Gastrocnemius medialis (tissue), 4 donors: ENCODE measurements around the gene MYBPH. TPM values are rescaled to one million over a fixed set of nuclear protein-coding genes. Genes with fewer than 3 reads are reported as not detected.
A peak's percentile ranks its signal among the peaks of the same experiment; 100 is the strongest.

Source experiments
- ATAC-seq, 2 donors: fragments of 150-250 bp; one replicate each; pipeline ENCODE4 v1.9.1; 2016
- DNase-seq, 2 donors: peaks; one replicate each; pipeline ENCODE4 v3.0.0-alpha.2; 2019
- H3K27ac ChIP-seq, 4 donors: fragments of 200-600 bp; sonication (generic); 1 replicate in 1 of 4; 2 replicates in 3 of 4; pipeline ENCODE4 v1.5.1; 2016 to 2018; ENCODE audit warnings: mild to moderate bottlenecking in 2 of 4, moderate library complexity in 1 of 4
- H3K27me3 ChIP-seq, 3 donors: fragments of 200-600 bp; sonication (generic) in 2 of 3; 1 replicate in 1 of 3; 2 replicates in 2 of 3; pipeline versions ENCODE4 v1.5.1 to v1.6.0; 2016 to 2019; ENCODE audit warnings: mild to moderate bottlenecking in 1 of 3, moderate library complexity in 1 of 3
- H3K36me3 ChIP-seq, 2 donors: fragments of 200-600 bp; sonication (generic) in 1 of 2; one replicate each; pipeline ENCODE4 v1.5.1; 2017 to 2018
- H3K4me1 ChIP-seq, 2 donors: fragments of 200-600 bp; sonication (generic) in 1 of 2; one replicate each; pipeline ENCODE4 v1.5.1; 2016 to 2017; ENCODE audit warnings: mild to moderate bottlenecking in 2 of 2
- H3K4me3 ChIP-seq, 4 donors: fragments of 200-600 bp; sonication (generic) in 3 of 4; 1 replicate in 1 of 4; 2 replicates in 3 of 4; pipeline ENCODE4 v1.5.1; 2016 to 2019; ENCODE audit warnings: mild to moderate bottlenecking in 2 of 4
- H3K9me3 ChIP-seq, 3 donors: fragments of 200-600 bp; sonication (generic) in 2 of 3; 1 replicate in 1 of 3; 2 replicates in 2 of 3; pipeline ENCODE4 v1.5.1; 2016 to 2019
- CTCF ChIP-seq, 5 experiments: fragments of 450-650 bp in 3 of 5; fragments of 200-600 bp in 2 of 5; sonication (generic) in 2 of 5; IDR thresholded peaks in 4 of 5; conservative IDR thresholded peaks in 1 of 5; 1 replicate in 4 of 5; 2 replicates in 1 of 5; pipeline ENCODE4 v1.5.1; 2016 to 2019; ENCODE audit warnings: antibody characterized with exemption in 5 of 5, mild to moderate bottlenecking in 3 of 5, moderate library complexity in 3 of 5
- POLR2A ChIP-seq, 2 donors: fragments of 450-650 bp; IDR thresholded peaks; one replicate each; pipeline ENCODE4 v1.6.1; 2017; ENCODE audit warnings: antibody characterized with exemption in 2 of 2, mild to moderate bottlenecking in 2 of 2, moderate library complexity in 2 of 2
- in situ Hi-C, 4 donors: fragments of 200-750 bp; cut with MboI; loops; one replicate each; pipeline versions ENCODE4 v1.15.0 to v1.8.0; 2017; ENCODE audit warnings: low sequenced_read_pairs in 4 of 4
- intact Hi-C: fragments of 100-400 bp; cut with DNase I; formaldehyde crosslinking; loops from one replicate; pipeline ENCODE4 v1.15.1; 2023; ENCODE audit warnings: low total_unique reads
- total RNA-seq, 4 donors: library from RNA; depleted of rRNA; stranded (reverse); fragments of >200 nt; gene quantifications; one replicate each; pipeline versions ENCODE4 v1.1.0 to v1.2.3, GENCODE V29; 2016

MYBPH gene
- total RNA-seq, 4 donors from 2014 or later, result 7.4 to 260 (median 45.5) TPM

- Histone ChIP-seq H3K36me3 (no peaks in the 10 kb centered on the region), H3K4me1 (peaks cover 23 to 34% of the 10 kb centered on the region in 2 donors), H3K27me3 (no peaks in the 10 kb centered on the region), H3K4me3 (no peak overlapping the region), H3K27ac (no peak overlapping the region), H3K9me3 (no peaks in the 10 kb centered on the region)
- in situ Hi-C loops (loop anchor here in 1 of 4 donors (10.0 kb wide), 1 partner anchor 170 kb away; no protein-coding TSS in a partner anchor), intact Hi-C loops (no loop called here)
- no peak for TF ChIP-seq POLR2A (IDR thresholded peaks at IDR 0.05)
- ATAC-seq, result no peak
- no peak for DNase-seq
Measured at GRCh38 chr1:203204756-203205155, 29.1 kb upstream of the MYBPH start.

- H3K27me3 ChIP-seq, result no peaks in the 10 kb centered on the region
- no peak overlapping the region for H3K4me3 ChIP-seq
- TF ChIP-seq POLR2A (IDR thresholded peaks at IDR 0.05) (peak in 1 of 2 donors; percentile 10), CTCF (IDR thresholded peaks at IDR 0.05 in 4 of 5, conservative IDR thresholded peaks at IDR 0.05 in 1 of 5) (no peak)
- in situ Hi-C loops, result loop anchor here in 1 of 4 donors (10.0 kb wide), 1 partner anchor 168 kb away; no protein-coding TSS in a partner anchor
- intact Hi-C loops, result no loop called here
- no peaks in the 10 kb centered on the region for H3K36me3 ChIP-seq
- peak overlapping the region; percentile 74 to 85 (median 83) for H3K27ac ChIP-seq
- H3K4me1 ChIP-seq, result peaks cover 33 to 48% of the 10 kb centered on the region in 2 donors
- no peaks in the 10 kb centered on the region for H3K9me3 ChIP-seq
- peak; percentile 63 to 76 for ATAC-seq
- DNase-seq, result peak; percentile 59 to 70
Measured at GRCh38 chr1:203202431-203203245, 27.0 kb upstream of the MYBPH start.

DNA sequence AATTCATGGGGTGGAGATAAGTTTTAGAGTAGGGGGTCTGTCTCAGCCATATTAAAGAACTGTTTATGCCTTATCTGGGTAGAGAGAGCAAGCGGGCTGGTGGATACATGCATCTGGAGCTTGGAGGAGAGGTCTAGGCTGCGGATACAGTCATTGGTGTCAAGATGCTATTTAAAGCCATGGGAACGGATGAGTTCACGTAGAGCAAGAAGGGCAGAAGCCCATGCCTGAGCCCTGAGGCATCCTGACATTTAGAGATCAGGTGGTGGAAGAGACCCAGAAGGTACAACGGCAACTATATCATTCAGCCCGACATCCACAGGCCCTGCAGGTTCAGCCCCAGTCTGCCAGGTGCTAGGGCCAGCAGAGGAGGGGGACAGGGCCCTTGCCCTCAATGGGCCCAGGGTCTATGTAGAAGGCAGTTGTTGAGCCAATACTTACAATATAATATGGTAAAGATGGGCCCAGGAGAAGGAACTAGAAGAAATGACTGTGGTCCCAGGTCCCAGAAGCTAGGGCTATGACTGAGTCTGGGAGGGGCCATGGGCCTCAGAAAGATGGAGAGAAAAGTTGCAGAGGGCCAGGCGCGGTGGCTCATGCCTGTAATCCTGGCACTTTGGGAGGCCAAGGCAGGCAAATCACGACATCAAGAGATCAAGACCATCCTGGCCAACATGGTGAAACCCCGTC lies 26.0 kb upstream of the MYBPH start:
- no peaks in the 10 kb centered on the region for H3K36me3 ChIP-seq
- in situ Hi-C loops, result loop anchor here in 1 of 4 donors (10.0 kb wide), 1 partner anchor 167 kb away; no protein-coding TSS in a partner anchor
- H3K27ac ChIP-seq, result peak overlapping the region; percentile 74 to 85 (median 83)
- H3K9me3 ChIP-seq, result no peaks in the 10 kb centered on the region
- no peaks in the 10 kb centered on the region for H3K27me3 ChIP-seq
- no peak for TF ChIP-seq POLR2A (IDR thresholded peaks at IDR 0.05)
- TF ChIP-seq CTCF (IDR thresholded peaks at IDR 0.05 in 4 of 5, conservative IDR thresholded peaks at IDR 0.05 in 1 of 5), result no peak
- H3K4me3 ChIP-seq, result no peak overlapping the region
- H3K4me1 ChIP-seq, result peaks cover 33 to 48% of the 10 kb centered on the region in 2 donors
- intact Hi-C loops, result loop anchor here (1.0 kb wide), 1 partner anchor 29 kb away; no protein-coding TSS in a partner anchor
- DNase-seq (peak; percentile 44 to 59), ATAC-seq (peak; percentile 48 to 75)

DNA sequence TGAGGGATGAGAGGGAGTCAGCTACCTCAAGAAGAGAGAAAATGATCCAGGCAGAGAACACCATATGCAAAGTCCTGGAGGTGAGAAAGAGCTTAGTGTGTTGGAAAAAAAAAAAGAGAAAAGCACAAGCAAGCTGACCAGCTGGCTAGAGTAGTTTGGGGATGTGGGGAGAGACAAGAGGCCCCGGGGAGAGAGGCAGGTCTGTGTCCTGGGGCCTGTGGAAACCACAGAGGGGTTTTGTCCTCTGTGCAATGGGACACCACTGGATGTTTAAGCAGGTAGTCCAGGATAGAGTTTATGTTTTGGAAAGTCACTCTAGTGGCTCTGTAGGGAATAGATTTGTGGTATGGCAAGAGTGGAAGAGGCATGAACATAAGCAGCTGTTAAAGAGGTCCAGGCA lies 25.3 kb upstream of the MYBPH start:
- in situ Hi-C loops, result loop anchor here in 1 of 4 donors (10.0 kb wide), 1 partner anchor 166 kb away; no protein-coding TSS in a partner anchor
- intact Hi-C loops, result loop anchor here (1.0 kb wide), 1 partner anchor 29 kb away; no protein-coding TSS in a partner anchor
- no peaks in the 10 kb centered on the region for H3K36me3 ChIP-seq
- no peak for ATAC-seq
- no peak for DNase-seq
- peak overlapping the region; percentile 57 to 85 (median 83) for H3K27ac ChIP-seq
- TF ChIP-seq CTCF (IDR thresholded peaks at IDR 0.05 in 4 of 5, conservative IDR thresholded peaks at IDR 0.05 in 1 of 5), result no peak
- TF ChIP-seq POLR2A (IDR thresholded peaks at IDR 0.05), result no peak
- H3K9me3 ChIP-seq, result no peaks in the 10 kb centered on the region
- peaks cover 33 to 48% of the 10 kb centered on the region in 2 donors for H3K4me1 ChIP-seq
- H3K27me3 ChIP-seq, result no peaks in the 10 kb centered on the region
- no peak overlapping the region for H3K4me3 ChIP-seq
